ENCODE results near the gene LTBP1.

Gene LTBP1

DNA sequence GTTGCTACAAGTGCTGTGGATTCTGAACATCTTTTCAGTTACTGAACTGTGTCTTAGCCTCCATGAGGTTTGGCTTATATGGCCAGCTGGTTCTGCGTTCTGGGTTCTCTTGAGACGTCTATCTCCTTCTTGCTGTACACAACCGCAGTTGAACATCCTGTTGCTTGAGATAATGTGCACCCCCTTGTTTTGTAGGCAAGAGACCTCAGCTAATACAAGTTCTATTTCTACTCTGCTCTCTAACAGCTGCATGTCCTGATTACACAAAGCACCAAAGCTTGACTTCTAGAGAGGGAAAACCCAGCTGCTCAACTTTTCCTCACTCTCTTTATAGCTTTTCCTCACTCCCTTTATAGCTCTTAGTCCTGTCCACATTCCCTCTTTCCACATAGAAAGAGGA lies 176.0 kb downstream of the LTBP1 start:
- no peak for DNase-seq

- DNase-seq: no peak
Measured at GRCh38 chr2:33123216-33123615, 176.5 kb downstream of the LTBP1 start.

GRCh38 chr2:33126552-33126951 lies 179.8 kb downstream of the LTBP1 start:
- DNase-seq: no peak

- DNase-seq: no peak
Measured at GRCh38 chr2:33126958-33127357, 180.2 kb downstream of the LTBP1 start.

- no peak for DNase-seq
Measured at GRCh38 chr2:33129263-33130053, 182.7 kb downstream of the LTBP1 start.

GRCh38 chr2:33130054-33130447 lies 183.3 kb downstream of the LTBP1 start:
- no peak for DNase-seq

GRCh38 chr2:33130544-33130943 lies 183.8 kb downstream of the LTBP1 start:
- DNase-seq: no peak

DNA sequence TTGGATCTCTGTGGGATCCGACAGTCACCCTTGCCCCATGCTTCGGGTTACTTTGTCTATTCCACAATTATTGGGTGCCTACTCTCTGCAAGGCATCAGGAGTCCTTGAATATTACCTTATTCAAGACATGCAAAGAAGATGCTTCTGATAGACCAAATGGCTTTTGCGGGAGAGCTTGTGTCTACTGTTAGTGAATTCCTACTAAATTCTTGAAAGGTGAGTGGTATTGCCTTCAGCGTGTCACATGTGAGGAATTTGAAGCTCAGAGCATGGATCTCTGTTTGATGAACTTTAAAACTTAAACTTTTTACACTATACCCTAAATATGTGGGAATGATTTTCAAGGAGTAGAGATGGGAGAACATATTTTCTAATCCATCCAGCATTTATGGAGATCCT lies 184.4 kb downstream of the LTBP1 start:
- peak; percentile 9 for DNase-seq

DNA sequence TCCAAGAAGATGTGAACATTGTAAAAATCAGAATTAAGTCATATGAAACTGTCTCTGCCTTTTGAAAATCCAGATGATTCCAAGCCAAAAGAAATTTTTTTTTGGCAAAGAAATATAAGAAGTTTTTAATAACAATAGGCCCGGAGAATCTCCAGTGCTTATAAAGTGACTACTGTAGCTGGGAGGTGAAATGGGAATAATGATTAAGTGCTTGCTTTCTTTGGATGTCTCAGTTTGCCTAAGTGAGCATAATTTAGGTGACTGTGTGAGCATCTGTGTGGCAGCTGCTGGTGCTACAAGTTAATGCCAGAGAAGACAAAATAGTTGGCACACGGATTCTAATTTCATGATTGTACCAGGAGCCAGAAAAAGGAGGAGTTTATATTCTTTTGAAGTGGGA lies 185.0 kb downstream of the LTBP1 start:
- no peak for DNase-seq

DNA sequence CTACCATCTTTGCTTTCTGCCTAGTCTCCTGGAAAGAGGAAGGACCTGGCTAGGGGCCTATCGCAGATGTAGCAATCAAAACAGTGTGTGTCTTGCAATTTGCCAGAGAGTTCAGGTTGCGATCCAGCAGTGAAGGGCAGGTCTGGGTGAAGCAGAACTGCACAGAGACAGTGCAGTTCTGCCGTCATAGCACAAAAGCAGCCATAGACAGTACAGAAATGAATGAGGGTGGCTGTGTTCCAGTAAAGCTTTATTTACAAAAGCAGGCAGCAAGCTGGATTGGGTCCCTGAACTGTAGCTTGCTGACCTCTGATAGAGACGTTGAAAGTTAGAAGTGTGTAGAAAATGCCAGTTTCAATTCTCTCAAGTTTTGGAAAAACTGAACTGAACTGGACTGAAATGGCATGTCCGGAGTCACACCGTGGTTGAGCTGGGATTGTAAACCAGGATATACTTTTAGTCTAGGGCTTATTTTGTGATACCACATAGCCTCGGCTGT lies 186.8 kb downstream of the LTBP1 start:
- no peak for DNase-seq

DNA sequence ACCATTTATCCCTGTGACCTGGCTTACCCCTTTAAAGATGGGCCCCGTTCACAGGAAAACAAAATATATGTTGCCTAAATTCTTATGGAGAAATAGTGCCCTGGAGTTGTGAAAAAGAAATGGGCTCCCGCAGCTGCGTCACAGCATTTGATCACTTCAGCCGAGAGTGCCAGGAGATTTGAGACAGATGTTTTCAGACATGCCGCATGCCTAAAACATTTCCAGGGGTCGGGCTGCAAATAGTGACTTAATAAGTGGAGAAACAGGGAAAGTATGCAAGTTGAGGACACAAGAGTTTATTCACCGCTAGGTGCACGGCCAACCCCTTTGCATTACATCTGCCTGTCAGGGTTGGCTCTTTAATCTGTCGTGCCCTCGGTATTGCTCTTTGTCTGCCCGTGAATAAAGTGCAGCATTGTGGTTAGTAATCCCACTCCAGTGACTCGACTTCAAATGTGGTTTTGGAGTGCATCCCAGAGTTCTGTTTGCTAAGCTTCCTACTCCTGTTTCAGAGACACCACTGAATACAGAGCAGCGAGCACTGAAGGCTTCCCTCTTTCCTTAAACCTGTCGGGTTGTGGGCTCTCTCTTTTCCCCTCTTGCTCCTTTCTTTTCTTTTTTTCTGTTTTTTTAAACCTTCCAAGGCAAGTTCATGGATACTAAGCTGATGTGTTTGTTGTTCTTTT lies 187.5 kb downstream of the LTBP1 start:
- peak; percentile 88 for DNase-seq

DNA sequence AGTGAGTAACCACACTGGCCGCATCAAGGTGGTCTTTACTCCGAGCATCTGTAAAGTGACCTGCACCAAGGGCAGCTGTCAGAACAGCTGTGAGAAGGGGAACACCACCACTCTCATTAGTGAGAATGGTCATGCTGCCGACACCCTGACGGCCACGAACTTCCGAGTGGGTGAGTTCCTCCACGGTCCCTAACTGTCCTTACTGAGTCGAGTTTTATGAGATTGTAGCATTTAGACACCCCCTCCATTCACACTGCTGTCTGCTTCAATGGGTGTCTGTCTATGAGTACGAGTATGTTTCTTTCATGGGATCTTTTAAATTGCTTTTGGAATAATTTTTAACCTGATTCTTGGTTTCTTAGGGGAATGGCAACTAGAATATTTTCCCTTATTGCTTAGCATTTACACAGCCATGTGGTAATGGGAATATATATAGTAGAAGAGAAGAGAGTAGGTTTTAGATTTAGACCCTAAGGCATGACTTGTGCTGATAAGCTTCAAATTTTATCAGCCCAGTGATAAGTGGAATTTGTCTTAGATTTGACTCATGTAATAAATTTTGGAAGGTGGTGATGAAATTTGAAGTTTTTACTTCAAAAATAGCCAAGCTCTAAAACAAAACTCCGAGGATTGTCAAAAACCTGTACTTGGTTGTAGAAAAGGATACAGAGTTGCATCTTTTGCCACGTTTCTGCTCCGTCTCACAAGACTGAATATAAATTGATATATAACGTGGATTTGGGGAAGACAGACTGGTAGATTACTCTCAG lies 188.2 kb downstream of the LTBP1 start:
- DNase-seq: peak; percentile 46

DNA sequence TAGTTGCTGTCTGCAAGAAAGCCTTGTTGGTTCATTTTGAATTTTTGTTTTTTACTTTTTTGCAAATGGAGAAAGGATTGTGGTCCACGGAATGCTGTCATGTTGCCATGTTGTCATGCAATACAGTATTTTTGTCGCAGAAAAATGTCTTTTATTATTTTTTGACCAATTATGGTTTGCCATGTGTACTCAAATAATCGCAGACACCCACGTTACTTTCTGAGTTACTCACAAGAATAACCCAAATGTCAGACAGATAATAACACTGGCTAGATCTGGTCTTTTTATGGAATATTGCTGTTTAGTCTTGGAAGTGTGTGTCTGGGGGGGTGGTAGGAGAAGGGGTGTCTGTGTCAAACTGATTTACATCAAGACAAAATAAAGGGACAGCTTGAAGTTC lies 188.9 kb downstream of the LTBP1 start:
- DNase-seq: no peak

GRCh38 chr2:33136056-33136455 lies 189.3 kb downstream of the LTBP1 start:
- no peak for DNase-seq

DNA sequence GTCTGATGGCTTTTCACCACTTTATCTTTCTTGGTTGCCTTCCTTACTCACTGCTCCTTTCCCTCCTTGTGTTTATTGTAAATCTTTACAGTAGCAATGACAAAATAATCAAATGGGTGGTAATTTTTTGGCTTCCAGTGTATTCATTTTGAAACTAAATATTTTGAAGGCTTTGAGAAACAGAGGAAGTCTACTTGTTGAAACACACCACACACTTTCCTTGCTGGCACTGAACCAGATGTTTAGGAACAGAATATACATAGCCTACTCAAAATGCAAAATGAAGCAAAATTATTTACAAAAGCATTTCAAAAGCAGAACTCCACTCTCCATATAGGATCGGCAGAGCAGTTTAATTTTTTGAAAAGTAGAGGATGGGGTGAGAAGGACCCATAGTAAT lies 189.8 kb downstream of the LTBP1 start:
- DNase-seq: no peak

DNA sequence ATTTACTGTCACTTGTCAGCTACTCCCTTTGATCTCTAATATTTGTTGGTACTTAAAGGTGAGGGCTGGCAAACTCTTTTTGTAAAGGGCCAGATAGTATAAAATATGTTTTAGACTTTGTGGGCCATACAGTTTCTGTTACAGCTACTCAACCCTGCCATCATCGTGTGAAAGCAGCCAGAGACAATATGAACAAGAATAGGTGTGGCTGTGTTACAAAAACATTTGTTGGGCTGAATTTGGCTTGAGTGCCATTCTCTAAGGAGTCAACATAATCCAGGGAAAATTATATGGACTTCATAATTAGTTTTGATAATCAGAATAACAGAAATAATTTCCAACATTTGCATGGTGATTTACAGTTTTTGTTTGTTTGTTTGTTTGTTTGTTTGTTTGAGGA lies 190.6 kb downstream of the LTBP1 start:
- no peak for DNase-seq

- DNase-seq: no peak
Measured at GRCh38 chr2:33139949-33140348, 193.2 kb downstream of the LTBP1 start.

- DNase-seq: no peak
Measured at GRCh38 chr2:33141476-33141875, 194.7 kb downstream of the LTBP1 start.

DNA sequence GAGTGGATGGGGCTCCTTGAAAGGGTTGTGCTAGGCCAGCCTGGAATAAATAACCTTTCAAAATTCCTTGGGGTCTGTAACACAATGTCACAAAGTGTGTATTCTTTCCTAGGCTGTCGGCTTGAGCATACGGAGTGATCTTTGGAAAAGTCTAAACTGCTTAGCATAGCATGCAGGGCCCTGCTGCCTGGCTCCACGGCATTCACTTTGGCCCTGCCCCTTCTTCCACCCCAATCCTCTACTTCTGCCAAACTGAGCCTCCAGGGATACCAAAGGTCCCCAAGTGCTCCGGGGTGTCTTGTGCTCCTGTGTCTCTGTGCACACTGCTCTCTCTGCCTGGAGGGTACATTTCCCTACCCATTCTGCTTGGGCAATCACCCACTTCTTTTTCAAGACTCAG lies 196.1 kb downstream of the LTBP1 start:
- no peak for DNase-seq

DNA sequence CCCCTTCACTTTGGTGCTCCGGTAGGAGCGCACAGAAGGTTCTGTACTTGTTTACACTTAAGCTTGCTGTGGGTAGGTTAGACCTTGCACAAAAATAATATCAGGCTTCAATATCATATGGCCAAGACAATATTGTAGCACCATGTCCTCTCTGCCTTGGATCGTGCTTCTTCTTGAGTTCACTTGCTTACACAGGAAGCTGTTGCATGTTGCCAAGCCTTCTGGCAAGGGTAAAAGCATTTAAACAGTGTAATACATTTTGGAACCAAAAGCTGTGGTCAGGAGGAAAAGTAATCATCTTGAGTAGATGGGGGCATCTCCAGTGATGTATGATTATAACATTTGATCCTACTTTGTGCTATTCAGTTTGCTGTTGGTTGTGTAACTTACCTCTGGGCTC lies 197.5 kb downstream of the LTBP1 start:
- no peak for DNase-seq

GRCh38 chr2:33145459-33145858 lies 198.7 kb downstream of the LTBP1 start:
- no peak for DNase-seq

DNA sequence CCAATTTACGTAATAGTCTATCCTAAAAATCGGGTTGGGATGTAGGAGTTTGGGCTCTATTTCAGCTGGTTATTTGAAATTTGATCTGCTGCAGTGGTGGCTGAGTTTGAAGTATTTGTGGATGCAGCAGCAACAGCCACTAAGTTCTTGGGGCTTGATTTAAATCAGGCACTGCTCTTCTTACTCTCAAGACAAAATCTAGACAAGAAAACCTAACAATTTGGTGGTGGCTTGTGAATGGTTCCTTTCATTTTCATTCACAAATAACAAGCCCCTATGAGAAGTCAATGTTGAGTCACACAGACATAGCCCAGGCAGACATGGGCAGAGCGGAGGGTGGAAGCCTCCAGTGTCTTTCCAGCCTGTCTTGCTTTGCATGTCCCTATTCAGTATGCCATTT lies 199.3 kb downstream of the LTBP1 start:
- DNase-seq: no peak

DNA sequence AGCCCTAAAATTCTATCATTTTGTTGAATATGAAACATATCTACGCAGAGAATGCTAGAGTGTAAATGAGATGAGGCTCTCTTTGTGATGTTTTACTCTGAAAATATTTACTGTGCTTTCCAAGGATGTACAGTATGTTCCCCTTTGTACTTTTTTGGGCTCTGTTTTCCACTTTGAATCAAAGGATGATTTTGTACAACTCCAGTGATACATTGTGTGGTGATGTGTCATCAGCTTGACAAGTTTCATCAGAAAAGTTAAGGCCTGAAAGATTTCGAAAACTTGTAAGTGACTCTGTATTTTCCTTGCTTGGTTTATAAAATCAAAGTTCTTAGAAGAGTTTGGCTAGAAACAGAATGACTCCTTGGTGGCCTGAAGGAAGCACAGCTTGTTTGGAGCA lies 206.3 kb downstream of the LTBP1 start:
- DNase-seq: peak; percentile 7
